ENCODE data around the gene ARG1.
"Not testable (repeated sequence)": the region's sequence is repeated elsewhere in the genome, so short reads cannot be mapped to it uniquely, and the experiment has no call there.

Gene ARG1

DNA sequence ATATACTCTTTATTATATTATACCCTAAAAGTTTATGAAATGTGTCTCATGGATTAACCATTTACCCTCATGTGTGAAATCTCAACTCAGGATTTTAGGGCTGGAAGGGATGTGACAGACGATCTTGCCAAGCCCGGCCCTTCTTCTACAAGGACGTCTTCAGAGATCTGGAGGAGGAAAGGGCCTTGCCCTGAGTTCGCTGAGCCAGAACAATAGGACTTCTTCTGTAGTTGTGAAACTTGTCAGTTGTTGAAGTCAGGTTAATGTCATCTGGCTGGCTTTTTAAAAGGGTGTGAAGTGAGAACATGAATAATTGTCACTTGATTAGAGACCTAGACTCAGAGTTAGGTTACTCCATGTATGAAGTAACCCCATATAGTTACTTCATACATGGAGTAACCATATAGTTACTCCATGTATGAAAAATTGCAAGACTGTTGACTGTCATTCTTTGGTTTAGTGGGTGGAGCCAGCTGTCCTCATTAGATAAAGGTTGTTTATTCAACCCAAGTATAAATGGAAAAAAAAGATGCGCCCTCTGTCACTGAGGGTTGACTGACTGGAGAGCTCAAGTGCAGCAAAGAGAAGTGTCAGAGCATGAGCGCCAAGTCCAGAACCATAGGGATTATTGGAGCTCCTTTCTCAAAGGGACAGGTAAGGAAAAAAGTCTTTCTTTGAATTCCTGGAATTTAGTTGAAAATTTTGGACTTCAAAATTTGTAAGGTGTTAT lies at the start of gene ARG1:
Gene ARG1 (plus strand): TSS at position 541 of the 730 bp plus-strand sequence. CDS start 57 bp downstream, at position 598.
- DNase-seq (ENCODE audit: low spot score), result no peak

DNA sequence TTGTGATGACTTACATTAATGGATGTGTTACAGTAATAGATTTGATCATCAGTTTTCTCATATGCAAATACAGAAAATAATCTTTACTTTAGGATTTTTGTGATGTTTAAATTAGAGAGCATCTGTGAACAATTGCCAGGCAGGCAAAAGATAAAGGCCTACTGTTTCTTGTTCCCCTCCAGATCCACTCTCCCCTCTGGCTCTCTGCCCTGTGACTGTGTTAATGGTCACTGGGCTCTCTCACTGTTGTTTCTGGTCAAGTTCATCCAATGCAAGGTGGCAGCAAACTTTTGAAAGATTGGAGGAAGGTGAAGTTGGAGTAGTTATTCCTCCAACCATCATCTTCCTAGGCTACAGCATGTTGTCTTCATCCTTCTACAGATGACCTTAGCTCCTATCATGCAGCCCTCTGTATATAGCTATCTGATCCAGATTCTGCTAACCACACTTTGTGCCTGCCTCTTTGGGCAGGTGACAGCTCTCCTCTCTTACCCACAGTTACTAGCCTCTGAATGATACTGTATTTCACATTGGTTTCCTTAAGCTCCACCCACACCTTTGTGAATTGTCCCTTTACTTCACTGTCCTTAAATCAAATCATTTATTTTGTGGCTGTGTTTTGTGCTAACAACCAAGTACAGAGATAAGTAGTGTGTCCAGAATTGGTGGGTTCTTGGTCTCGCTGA lies 48.9 kb upstream of the ARG1 start:
- DNase-seq (ENCODE audit: low spot score), result no peak

DNA sequence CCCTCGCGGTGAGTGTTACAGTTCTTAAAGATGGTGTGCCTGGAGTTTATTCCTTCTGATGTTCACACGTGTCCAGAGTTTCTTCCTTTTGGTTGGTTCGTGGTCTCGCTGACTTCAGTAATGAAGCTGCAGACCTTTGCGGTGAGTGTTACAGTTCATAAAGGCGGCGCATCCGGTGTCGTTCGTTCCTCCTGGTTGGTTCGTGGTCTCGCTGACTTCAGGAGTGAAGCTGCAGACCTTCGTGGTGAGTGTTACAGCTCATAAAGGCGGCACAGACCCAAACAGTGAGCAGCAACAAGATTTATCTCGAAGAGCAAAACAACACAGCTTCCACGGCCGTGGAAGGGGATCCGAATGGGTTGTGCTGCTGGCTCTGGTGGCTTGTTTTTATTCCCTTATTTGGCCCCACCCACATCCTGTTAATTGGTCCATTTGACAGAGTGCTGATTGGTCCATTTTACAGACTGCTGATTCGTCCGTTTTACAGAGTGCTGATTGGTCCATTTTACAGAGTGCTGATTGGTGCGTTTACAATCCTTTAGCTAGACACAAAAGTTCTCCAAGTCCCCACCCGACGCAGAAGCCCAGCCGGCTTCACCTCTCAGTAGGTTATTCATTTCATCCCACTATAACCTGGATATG lies 48.2 kb upstream of the ARG1 start:
- DNase-seq (ENCODE audit: low spot score), result no peak

DNA sequence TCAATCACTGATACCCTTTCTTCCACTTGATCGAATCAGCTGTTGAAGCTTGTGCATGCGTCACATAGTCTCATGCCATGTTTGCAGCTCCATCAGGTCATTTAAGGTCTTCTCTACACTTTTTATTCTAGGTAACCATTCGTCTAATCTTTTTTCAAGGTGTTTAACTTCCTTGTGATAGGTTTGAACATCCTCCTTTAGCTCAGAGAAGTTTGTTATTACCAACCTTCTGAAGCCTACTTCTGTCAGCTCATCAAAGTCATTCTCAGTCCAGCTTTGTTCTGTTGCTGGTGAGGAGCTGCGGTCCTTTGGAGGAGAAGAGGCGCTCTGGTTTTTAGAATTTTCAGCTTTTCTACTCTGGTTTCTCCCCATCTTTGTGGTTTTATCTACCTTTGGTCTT lies 42.1 kb upstream of the ARG1 start:
- DNase-seq (ENCODE audit: low spot score), result not testable (repeated sequence)

DNA sequence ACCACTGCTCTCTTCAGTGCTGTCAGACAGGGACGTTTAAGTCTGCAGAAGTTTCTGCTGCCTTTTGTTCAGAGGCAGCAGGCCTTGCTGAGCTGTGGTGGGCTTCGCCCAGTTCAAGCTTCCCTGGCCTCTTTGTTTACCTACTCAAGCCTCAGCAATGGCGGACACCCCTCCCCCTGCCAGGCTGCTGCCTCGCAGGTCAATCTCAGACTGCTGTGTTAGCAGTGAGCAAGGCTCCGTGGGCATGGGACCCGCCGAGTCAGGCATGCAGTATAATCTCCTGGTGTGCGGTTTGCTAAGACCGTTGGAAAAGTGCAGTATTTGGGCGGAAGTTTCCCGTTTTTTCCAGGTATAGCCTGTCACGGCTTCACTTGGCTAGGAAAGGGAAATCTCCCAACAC lies 41.3 kb upstream of the ARG1 start:
- DNase-seq (ENCODE audit: low spot score), result not testable (repeated sequence)

DNA sequence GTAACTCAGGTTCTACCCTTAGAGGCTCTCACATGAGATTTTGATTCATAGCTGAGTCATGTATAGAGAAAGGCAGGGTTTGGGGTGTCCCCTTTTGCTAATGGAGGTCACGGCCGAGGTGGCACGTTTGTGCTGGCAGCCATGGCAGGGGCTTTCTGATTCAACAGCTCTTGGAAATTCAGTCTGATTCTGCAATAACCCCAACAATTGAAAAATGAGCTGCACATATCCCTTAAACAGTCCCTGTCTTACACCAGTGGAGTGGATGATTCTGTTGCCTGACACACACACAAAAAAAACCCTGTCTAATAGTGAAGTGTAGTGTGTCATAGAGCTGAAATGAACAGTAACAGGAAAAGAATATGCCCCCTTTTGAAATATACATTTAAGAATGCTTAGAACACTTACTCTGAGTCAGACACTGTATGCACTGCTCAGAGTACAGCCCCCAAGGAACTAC lies 40.4 kb upstream of the ARG1 start:
- no peak for DNase-seq (ENCODE audit: low spot score)

DNA sequence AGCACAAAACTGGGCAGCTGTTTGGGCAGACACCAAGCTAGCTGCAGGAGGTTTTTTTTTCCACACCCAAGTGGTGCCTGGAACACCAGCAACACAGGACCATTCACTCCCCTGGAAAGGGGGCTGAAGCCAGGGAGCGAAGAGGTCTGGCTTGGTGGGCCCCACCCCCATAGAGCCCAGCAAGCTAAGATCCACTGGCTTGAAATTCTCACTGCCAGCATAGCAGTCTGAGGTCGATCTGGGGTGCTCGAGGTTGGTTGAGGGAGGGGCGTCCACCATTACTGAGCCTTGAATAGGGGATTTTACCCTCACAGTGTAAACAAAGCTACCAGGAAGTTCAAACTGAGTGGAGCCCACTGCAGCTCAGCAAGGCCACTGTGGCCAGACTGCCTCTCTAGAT lies 34.4 kb upstream of the ARG1 start:
- DNase-seq (ENCODE audit: low spot score), result not testable (repeated sequence)

DNA sequence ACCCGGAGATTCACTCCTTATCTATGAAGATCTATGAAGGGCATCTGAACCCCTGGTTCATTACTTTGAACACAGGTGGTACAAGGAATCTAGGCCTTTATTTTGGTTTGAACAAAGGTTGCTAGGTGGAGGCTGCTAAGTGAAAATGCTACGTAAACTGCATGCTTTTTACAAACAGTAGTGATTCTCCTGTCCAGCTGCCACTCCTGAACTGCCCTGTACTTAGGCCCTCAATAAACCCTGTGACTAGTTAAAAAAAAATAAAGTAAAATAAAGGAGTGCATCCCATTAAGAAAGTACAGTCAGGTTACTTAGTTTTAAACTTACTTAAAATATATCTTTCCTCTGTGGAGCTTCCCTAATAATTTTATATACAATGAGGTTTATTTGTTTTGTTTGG lies 27.7 kb upstream of the ARG1 start:
- DNase-seq (ENCODE audit: low spot score), result no peak

DNA sequence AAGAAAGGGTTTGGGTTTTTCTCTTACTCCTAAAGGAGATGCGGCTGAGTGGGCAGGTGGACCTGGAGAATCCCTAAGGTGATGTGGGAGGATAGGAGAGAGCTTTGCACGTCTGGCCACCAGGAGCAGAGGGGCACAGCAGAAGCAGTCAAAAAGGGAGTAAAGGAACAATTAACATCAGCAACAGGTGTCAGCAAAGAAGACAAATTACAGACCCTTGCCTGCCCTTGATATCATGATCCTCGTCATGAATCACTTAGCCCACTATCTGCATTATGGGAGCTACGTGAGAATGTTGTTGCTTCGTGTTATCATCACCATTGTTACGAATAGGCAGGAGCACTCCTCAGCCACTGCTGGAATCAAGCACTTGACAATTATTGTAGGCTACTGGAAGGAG lies 25.5 kb upstream of the ARG1 start:
- DNase-seq (ENCODE audit: low spot score), result no peak

DNA sequence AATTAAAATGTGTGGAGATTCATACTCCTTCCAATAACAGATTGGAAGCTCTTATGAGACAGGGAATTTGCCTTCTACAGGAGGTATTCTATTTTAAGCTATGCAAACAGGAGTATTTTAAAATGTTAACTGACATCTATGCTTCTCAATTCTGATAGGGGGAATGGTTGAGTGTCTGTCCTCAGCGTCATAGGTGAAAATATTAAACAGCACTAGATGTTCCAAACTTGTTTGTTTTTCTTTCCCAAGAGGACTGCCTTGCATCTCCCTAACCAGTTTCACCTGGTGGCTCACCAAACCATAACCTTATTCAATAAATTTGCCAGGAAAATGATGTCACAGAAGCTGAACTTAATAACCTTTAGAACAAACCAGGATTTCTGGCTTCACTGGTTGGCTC lies 24.6 kb upstream of the ARG1 start:
- no peak for DNase-seq (ENCODE audit: low spot score)

DNA sequence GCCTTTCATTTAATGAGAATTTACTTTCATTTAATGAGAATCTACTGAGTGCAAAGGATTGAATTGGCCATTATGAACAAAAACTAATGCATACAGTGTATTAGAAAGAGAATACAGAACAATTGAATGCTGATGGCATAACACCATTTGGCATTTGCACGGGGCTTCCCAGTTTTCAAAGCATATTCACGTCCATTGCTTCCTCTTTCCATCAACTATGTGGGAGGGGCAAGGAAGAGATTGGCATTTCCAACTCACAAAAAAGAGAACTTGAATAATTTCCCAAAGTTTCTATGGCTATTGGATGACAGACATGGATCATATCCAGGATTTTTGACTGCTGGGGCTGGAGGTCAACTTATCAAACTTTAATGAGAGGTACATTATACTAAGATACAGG lies 23.2 kb upstream of the ARG1 start:
- no peak for DNase-seq (ENCODE audit: low spot score)

DNA sequence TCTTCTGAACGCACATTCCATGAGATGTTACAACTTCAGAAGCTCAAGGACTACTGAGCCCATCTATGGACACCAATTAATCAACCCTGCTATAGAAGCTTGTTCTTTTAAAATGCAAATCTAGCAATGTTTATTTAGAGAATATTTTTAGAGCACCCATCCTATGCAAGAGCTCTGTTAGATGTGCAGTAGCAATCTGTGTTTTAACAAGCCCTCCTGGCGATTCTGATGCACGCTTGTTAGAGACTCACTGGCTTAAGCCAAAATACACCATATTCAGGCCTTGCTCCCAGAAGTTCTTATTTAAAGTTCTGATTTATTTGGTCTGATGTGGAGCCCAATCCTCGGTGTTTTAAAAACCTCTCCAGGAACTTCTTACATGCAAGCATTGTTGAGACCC lies 21.1 kb upstream of the ARG1 start:
- DNase-seq (ENCODE audit: low spot score), result no peak

DNA sequence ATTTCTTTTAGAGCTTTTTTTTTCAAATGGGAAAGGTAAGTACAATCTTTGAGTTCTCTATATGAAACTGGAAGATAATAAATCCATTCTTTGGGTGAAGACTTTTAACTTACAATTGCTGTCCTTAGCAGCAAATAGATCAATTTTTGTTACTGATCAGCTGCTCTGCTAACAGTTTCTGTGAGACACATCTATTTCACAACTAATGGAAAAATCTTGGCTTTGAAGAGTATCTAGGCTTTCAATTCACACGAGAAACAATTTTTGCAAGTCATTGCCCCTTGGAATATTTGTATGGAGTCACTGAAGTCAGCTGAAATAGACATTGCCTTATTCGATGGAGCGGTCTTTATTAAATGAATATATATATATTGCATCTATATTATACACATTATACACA lies 20.5 kb upstream of the ARG1 start:
- DNase-seq (ENCODE audit: low spot score), result no peak

DNA sequence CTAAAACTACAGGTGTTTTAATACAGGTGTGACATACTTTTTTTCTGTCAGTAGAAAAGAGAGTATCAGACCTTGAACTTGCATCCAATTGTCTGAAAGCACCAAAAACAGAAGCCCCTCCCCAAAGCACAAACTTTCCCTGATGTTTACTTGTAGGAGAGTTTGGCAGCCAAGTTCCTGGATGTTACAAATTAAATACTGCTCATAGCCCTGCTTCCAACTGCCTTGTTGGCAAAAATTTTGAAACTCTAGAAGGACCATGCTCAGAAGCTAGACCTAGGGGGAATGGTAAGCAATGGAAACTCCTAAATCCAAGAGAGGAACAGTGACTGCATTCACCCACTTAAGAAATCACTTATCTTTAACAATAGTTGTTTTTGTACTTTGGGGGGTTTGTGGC lies 17.0 kb upstream of the ARG1 start:
- no peak for DNase-seq (ENCODE audit: low spot score)

DNA sequence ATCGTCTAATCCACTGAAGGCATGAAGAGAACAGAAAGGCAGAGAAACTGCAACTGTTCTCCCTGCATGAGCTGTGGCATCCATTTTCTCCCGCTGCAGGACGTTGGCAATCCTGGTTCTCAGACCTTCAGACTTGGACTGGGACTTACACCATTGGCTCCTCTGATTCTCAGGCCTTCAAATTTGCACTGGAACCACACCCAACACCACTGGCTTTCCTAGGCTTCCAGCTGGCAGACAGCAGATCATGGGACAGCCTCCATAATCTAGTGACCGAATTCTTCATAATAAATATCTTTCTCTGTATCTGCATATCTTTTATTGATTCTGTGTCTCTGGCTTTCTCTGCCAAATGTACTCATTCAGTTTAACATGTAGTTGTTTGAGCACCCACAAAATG lies 14.1 kb upstream of the ARG1 start:
- peak; percentile 13 for DNase-seq (ENCODE audit: low spot score)

DNA sequence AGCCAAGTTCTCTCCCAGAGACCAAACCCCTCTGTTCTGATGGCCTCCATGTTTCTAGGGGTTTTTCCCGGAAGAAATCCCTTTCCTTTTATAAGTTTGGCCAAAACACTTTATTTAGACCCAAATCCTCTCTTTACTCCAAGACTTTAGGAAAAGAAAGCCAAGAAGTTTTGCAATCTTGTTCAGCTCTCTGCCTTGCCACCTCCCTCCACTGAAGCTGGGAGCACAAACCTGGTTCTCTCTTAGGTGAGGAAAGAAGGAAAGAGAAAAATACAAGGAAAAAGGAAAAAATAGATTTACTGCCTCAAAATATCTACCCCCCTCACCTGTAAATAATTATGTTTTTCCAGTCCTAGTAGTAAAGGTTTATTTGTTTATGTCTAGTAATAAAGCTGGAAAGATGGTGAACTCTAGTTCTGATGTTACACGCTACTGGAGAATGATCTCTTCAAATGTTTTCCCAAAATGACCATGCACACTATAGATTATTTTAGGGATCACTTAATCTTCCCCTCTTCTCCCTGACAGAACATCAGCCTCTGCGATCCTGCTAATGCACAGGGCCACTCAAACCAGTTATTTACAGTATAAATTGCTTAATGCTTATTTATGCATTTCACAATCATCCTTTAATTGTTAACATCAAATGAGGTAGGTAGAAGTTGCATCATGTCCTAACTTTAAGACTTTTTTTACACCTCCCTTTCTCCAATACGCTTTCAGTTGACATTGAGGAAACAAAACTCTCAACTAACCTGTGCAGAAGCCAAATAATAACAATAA lies 10.9 kb upstream of the ARG1 start:
- no peak for DNase-seq (ENCODE audit: low spot score)

DNA sequence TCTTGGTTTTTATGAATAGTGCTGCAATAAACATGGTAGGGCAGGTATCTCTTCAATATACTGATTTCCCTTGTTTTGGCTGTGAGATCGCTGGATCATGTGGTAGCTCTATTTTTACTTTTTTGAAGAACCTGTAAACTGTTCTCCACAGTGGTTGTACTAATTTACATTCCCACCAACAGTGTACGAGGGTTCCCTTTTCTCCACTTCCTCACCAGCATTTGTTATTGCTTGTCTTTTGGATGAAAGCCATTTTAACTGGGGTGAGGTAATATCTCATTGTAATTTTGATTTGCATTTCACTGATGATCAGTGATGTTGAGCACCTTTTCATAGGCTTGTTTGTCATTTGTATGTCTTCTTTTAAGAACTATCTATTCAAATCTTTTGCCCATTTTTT lies 8.0 kb upstream of the ARG1 start:
- no peak for DNase-seq (ENCODE audit: low spot score)

DNA sequence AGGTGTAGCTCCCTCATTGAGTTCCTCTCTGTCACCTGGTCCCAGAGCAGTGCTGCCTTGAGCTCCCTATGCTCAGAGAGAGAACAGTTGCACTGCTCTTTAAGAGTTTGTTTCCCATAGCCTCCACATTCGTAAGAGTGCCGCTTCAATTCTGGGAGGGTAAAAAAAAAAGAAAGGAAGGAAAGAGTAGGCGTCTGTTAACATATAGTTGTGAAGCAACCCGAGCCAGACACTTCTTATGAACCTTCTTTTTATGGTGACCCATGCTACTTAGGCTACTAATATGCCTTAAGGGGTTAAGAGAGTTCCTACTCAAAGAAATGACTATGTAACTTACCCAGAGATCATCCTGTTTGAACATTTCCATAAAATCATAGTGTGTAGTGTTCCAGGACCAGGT lies 4.3 kb upstream of the ARG1 start:
- no peak for DNase-seq (ENCODE audit: low spot score)

DNA sequence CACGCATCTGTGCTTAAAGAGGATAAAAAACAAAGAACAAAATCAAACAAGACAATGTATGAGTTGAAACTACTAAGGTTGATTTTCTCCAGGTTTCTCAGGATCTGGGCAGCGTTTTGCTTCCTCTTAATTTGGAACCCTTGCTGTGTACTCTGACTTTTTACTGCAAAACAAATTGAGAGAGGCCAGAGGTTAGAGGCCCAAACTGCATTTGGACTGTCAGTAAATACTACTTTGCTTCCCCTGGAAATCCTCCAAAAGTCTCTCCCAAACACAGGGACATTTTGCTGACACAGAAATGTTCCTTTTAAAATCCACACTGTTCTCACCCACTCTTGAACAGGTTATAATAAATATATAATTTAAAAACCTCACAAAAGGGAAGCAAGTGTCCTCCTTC lies 1.1 kb downstream of the ARG1 start:
- no peak for DNase-seq (ENCODE audit: low spot score)

DNA sequence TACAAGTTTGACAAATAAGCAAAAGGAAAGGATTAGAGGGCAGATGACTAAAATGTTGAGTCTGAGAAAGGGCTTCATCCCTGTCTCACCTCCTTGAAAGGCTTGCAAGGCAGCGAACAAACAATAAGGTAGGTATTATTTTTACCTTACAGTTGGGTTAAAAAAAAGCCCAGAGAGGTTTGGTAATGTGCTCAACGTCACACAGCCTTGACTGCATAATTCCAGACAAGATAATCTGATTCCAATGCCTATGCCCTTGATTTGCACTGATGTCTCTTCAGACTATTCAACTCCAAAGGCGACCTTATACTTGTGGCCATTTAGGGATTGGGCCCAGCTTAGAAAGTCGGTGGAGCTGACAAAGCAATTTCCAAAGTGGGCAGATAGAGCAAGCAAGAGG lies 1.7 kb downstream of the ARG1 start:
- DNase-seq (ENCODE audit: low spot score), result no peak

DNA sequence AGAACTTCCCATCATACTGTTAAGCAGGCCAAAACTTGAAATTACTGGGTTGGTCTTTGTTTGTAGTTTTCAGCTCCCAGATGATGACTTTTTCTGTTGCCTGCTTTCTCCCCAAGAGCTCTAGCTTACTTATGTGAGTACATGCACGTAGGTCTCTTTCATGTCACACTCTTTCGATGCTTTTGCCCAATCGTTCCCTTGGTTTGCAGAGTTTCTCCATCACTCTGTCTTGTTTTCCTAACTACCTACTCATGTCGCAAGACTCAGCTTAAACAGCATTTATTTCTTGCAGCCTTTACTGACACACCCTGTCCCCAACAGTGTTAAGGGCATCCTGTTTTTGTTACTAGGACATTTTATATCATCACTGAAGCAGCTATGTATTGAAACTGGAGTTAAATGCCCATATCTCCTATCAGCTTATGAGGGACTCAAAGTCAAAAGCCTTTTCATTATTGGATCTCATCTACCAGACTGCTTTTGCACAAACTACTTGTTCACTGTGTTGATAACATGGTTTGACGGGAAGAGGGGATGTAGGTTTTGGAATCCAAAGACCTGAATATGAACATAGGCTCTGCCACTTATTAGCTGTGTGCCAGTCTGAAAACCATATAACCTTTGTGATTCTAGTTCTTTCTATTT lies 2.9 kb downstream of the ARG1 start:
- no peak for DNase-seq (ENCODE audit: low spot score)

DNA sequence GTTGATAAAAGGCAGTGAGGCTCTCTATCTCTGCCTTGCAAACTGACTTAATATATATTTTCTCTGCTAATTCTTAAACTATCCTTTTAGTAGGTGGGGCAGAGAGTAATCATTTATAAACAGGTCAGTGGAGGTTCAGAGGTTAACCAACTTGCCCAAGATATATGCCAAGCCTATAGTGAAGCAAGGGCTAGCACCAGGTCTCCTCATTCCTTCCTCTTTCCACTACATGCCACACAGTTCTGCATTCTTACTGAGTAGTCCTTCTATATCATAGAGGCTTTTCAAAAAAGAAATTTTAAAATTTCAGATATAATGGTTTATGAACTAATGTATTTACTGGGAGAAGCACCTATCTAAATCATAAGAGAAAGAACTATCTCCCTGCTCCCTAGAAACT lies 8.5 kb downstream of the ARG1 start:
- DNase-seq (ENCODE audit: low spot score), result no peak
